Epithelial cell of proximal tubule (primary cell): Measurements from ENCODE around the gene LRP5. TPM values are rescaled to one million over a fixed set of nuclear protein-coding genes. Genes with fewer than 3 reads are reported as not detected.

Source experiments
- DNase-seq: peaks from one replicate; pipeline ENCODE4 v3.0.0-alpha.2; 2011; ENCODE audit warnings: low read depth
- H3K4me3 ChIP-seq: 2 replicates; pipeline ENCODE4 v1.5.1; 2011; ENCODE audit warnings: low read depth, mild to moderate bottlenecking, low read length
- total RNA-seq: library from RNA; depleted of rRNA; stranded (reverse); fragments of >200 nt; gene quantifications from 2 replicates; pipeline ENCODE4 v1.2.3, GENCODE V29; 2015
- TF ChIP-seq, protein P1 (sequence below): conservative IDR thresholded peaks from 2 replicates; pipeline ENCODE4 v1.5.1; 2012; ENCODE audit warnings: low read depth, mild to moderate bottlenecking, low read length

Gene LRP5
- total RNA-seq, 1 donor from 2014 or later, result 22.4 TPM

GRCh38 chr11:68331338-68331947 is 19.1 kb downstream of the LRP5 start:
- TF ChIP-seq, protein P1, sequence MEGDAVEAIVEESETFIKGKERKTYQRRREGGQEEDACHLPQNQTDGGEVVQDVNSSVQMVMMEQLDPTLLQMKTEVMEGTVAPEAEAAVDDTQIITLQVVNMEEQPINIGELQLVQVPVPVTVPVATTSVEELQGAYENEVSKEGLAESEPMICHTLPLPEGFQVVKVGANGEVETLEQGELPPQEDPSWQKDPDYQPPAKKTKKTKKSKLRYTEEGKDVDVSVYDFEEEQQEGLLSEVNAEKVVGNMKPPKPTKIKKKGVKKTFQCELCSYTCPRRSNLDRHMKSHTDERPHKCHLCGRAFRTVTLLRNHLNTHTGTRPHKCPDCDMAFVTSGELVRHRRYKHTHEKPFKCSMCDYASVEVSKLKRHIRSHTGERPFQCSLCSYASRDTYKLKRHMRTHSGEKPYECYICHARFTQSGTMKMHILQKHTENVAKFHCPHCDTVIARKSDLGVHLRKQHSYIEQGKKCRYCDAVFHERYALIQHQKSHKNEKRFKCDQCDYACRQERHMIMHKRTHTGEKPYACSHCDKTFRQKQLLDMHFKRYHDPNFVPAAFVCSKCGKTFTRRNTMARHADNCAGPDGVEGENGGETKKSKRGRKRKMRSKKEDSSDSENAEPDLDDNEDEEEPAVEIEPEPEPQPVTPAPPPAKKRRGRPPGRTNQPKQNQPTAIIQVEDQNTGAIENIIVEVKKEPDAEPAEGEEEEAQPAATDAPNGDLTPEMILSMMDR, result no peak
- H3K4me3 ChIP-seq, result no peak overlapping the region
- no peak for DNase-seq

DNA sequence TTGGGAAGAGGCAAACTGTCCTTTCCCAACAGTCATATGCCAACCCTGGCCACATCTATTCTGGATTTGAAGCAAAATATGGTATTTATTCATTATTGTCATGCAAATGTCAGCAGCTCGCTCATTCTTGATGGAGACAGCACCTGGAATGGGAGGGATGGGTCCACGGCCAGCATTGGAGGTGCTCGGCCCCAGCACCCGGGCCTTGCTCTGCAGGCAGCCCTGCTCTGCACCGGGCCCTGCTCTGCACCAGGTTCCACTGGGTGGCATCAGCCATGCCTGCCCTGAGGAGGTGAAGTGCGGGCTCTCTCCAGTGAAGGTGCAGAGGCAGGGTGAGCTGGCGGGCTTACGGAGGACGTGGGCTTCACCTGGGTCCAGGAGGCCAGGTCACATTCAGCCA is 19.8 kb downstream of the LRP5 start:
- no peak for DNase-seq
- TF ChIP-seq, protein P1, result no peak
- no peak overlapping the region for H3K4me3 ChIP-seq

DNA sequence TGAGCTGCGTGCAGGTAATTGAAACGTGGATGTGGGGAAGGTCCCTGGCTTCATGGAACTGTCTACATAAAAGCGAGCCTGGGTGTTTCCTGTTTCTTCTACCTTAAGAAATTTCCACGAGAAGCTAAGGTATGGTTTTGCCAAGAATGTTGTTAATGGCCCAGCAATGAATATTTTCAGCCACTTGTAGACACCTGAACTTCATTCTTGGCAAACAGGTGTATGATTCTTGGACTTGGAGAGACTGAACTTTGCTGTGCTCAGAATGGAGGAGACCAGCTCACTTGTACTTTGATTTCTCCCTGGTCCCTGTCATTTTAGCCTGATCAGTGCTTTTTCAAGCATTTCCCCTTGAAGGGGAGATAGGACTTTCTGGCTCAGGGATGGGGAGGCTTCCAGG is 20.8 kb downstream of the LRP5 start:
- DNase-seq, result no peak
- no peak overlapping the region for H3K4me3 ChIP-seq
- TF ChIP-seq, protein P1, result no peak

- H3K4me3 ChIP-seq, result no peak overlapping the region
- TF ChIP-seq, protein P1, result no peak
- DNase-seq, result no peak
Measured at GRCh38 chr11:68334923-68335322, 22.5 kb downstream of the LRP5 start.

DNA sequence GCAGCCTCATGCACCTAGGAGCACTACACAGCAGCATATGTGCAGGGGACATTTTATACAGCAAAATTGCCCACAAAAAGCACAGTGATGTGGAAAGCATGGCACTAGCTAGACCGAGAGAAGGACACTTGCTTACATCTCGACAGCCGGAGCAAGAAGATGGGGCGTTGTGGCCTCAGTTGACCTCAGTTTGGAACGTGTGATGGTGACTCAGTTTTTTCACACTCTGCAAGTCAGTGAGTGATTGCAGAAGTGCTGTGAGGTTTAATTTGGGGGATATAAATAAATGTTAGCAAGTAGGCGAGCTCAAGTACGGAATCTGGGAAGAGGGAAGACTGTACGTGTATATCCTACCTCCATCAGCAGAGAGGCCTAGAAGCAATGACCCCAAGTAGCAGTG is 23.3 kb downstream of the LRP5 start:
- no peak overlapping the region for H3K4me3 ChIP-seq
- no peak for DNase-seq
- TF ChIP-seq, protein P1, result no peak

GRCh38 chr11:68336716-68337115 is 24.3 kb downstream of the LRP5 start:
- DNase-seq, result no peak
- TF ChIP-seq, protein P1, result no peak
- H3K4me3 ChIP-seq, result no peak overlapping the region

- no peak overlapping the region for H3K4me3 ChIP-seq
- no peak for DNase-seq
- TF ChIP-seq, protein P1, result no peak
Measured at GRCh38 chr11:68337399-68337835, 25.0 kb downstream of the LRP5 start.
